Activated gamma-delta T cell treated with anti-CD3 and anti-CD28 coated beads, Interleukin-2, amount 50 U/mL, for 16 hours (primary cell): ENCODE results near the gene GALNT2.

Experiments
- DNase-seq: peaks from one replicate; pipeline ENCODE4 v3.0.0-alpha.2; 2020; ENCODE audit warnings: low read depth

GALNT2 gene

DNA sequence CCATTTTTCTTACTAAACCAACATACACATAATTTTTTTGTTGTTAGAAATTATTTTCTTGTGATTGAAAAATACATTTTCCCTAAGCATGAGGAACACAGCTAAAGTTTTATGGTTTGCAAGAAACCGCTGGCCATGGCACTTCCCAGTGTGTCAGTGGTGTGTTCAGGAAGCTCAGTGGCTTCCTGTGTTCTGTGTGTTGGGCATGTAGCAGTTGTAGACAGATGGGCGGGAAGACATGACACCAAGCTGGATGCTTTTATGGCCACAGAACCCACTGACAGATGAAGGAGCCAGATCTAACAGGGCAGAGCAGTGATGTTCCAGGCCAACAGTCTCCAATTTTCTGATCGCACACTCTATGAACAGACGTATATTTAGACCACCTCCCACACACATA, 119.8 kb downstream of the GALNT2 start:
- DNase-seq = no peak

- DNase-seq = no peak
Observed at GRCh38 chr1:230187290-230187689, 120.3 kb downstream of the GALNT2 start.

- DNase-seq = no peak
Observed at GRCh38 chr1:230188826-230189225, 121.8 kb downstream of the GALNT2 start.

DNA sequence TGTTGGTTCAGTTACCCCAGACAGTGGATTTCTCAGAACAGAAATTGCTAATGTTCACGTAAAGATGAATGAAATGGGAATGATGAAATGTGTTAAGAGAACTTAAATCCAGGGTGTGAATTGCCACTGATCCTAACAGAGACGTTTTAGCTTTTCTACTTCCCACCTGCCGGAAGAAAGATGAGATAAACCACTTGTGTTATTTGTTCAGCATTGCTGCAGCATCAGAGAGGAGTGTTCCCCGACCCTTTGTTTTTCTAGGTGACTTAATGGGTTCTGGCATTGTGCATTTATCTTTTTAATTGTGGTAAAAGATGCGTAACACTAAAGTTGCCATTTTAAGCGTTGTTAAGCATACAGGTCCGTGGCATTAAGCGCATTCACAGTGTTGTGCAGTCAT, 122.3 kb downstream of the GALNT2 start:
- no peak for DNase-seq

GRCh38 chr1:230189824-230190223, 122.8 kb downstream of the GALNT2 start:
- DNase-seq = no peak

DNA sequence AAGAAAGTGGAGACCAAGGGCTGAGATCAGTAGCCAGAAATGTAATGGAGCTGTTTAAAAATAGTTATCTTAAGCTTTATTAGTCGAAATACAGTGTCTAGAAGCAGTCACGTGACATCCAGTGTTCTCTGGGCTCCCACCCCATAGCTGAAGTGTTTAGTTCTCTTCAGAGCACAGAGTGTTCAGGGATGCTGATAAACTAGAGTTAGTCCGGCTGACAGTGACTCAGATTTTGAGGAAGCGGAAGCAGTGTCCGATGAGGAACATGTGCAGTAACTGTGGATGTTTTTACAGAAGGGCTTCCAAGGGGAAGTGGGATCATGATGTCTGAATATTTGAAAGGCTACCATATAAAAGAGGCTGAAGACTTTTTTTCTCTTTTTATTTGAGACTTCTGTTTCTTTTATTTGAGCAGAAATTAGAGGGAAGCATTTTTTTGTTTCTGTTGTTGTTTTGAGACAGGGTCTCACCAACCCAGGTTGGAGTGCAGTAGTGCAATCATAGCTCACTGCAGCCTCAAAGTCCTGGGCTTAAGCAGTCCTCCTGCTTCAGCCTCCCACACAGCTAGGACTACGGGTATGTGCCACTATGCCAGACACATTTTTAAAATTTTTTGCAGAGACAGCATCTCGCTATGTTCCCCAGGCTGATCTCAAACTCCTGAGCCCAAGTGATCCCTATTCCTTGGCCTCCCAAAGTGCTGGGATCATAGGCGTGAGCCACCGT, 124.2 kb downstream of the GALNT2 start:
- no peak for DNase-seq

GRCh38 chr1:230191855-230192254, 124.8 kb downstream of the GALNT2 start:
- no peak for DNase-seq

- DNase-seq = no peak
Observed at GRCh38 chr1:230194525-230194924, 127.5 kb downstream of the GALNT2 start.

DNA sequence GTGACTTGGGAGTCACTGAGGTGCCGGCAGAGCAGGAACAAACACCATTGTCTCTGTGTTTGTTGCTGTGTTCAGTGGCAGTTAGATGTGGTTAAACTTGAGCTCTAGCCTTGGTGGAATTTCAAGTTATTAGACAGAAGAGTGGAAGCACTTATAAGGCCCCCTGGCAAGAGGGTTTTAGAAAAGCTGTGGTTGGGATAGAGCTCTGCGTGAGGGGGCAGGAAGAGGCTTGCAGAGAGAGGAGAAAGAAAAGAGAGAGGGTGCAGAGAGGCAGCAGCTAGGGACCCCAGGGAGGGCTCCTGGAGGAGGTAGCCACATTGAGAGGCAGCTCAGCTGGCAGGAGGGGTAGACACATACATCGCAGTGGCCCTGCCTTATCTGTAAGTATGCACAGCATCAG, 128.2 kb downstream of the GALNT2 start:
- no peak for DNase-seq

DNA sequence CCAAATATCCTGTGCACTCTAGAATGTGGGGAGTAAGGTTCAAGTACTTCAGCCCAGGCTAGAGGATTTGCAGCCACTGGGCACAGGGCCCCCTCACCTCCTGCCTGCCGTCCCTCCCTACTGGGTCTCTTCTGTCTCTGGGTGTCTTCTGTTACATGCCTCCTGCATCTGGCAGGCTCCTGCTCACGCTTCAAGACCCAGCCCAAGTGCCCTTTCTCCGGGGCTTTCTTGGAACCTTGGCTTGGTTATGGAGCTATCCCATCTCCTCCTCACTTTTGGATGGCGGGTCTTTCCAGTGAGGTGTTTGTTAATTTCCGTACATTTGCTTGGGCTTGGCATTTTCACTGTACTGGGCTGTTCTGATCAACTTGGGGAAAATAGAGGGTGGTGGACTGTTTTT, 129.0 kb downstream of the GALNT2 start:
- DNase-seq = no peak

GRCh38 chr1:230197644-230198567, 130.9 kb downstream of the GALNT2 start:
- DNase-seq = no peak

GRCh38 chr1:230199034-230199433, 132.0 kb downstream of the GALNT2 start:
- DNase-seq = no peak

DNA sequence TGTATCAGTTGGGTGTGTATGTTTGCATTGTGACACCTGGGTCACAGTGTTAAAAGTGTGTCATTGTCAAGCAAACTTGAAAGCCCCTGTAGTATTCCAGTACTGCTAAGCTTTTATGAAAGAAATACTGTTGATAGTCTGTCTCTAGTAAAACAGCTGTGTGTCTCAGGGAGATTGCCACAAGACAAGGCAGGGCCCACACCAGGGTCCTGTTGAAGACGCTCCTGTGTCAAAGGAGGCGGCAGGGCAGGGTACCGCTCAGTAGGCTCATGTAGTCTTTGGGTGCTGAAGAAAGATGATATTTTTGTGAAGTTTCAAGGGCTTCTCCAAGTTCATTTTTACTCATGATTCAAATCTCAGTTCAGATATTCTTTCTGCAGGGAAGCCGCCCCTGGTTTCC, 132.5 kb downstream of the GALNT2 start:
- no peak for DNase-seq

- DNase-seq = no peak
Observed at GRCh38 chr1:230200276-230200675, 133.2 kb downstream of the GALNT2 start.

DNA sequence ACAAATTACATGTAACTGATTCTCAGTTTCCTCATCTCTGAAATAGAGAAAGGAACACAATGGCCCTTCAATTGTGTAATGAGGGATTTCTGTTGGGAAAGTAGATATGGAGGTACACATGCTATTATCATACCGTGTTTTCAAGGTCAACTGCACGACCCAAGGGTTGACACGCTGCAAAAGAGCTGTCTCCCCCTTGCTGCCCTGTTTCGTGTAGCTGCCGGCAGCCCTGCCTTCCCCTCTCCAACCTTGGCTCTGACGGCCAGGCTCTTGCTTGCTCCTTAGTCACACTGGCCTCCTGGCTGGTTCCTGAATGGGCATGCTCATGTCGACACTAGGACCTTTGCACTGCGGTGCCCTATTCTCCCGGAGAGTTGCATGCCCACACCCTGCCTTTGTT, 134.4 kb downstream of the GALNT2 start:
- no peak for DNase-seq

DNA sequence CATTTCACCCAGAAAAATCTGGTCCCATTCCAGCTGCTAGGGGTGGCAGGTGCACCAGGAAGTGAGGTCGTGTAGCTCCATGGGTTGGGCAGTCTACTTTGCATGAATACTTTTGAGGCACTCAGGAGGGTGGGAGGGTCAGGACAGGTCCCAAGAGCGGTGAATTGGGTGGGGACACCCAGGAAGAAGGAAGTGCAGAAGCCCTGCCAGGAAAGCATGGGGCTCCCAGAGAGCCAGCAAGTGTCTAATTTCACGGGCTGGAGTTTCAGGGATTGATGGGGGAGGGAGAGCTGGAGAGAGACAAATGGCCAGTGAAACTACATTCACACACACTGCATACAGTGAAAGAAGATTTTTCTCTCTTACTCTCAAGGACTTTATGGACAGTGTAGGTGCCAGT, 137.8 kb downstream of the GALNT2 start:
- no peak for DNase-seq

GRCh38 chr1:230205719-230206198, 138.7 kb downstream of the GALNT2 start:
- no peak for DNase-seq

GRCh38 chr1:230206207-230206606, 139.2 kb downstream of the GALNT2 start:
- DNase-seq = no peak

DNA sequence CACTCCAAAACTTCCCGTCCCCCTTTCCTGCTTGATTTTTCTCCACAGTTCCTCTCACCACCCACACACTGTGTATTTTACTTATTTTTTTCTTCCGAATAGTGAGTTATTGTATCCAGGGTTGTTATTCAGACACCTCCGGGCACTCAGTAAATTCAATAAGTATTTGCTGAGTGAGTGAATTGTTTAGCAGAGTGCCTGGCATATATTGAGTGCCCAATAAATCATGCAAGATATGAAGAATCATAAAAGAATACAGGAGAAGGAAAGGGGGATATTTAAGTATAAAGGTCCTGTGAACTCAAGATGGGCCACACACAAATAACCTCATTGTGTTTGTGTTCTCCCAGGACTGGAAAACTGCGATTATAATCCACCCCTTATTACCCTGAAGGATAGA, 139.9 kb downstream of the GALNT2 start:
- no peak for DNase-seq

GRCh38 chr1:230207598-230207997, 140.6 kb downstream of the GALNT2 start:
- no peak for DNase-seq

GRCh38 chr1:230208619-230209261, 141.7 kb downstream of the GALNT2 start:
- DNase-seq = peak; percentile 36

GRCh38 chr1:230210326-230210980, 143.4 kb downstream of the GALNT2 start:
- no peak for DNase-seq
